IPS-18a (cell line): ENCODE results near the gene HSPBAP1.
"Not testable (repeated sequence)": the region's sequence is repeated elsewhere in the genome, so short reads cannot be mapped to it uniquely, and the experiment has no call there.

Source experiments
- H3K27ac ChIP-seq: one replicate; pipeline ENCODE4 v1.5.1; 2013; ENCODE audit warnings: low read length
- H3K27me3 ChIP-seq: one replicate; pipeline ENCODE4 v1.6.1; 2013; ENCODE audit warnings: mild to moderate bottlenecking, low read length; ENCODE audit not compliant: control insufficient read depth, insufficient read depth
- H3K36me3 ChIP-seq: one replicate; pipeline ENCODE4 v1.6.1; 2013; ENCODE audit warnings: low read depth, low read length; ENCODE audit not compliant: control insufficient read depth
- H3K4me1 ChIP-seq: one replicate; pipeline ENCODE4 v1.6.1; 2013; ENCODE audit warnings: low read depth, low read length; ENCODE audit not compliant: control insufficient read depth
- H3K4me3 ChIP-seq: one replicate; pipeline ENCODE4 v1.5.1; 2013; ENCODE audit warnings: low read length
- H3K9ac ChIP-seq: one replicate; pipeline ENCODE4 v1.6.1; 2013; ENCODE audit warnings: mild to moderate bottlenecking, low read length, moderate library complexity
- H3K9me3 ChIP-seq: one replicate; pipeline ENCODE4 v1.6.1; 2013; ENCODE audit warnings: low read depth, low read length; ENCODE audit not compliant: control insufficient read depth

Gene HSPBAP1

DNA sequence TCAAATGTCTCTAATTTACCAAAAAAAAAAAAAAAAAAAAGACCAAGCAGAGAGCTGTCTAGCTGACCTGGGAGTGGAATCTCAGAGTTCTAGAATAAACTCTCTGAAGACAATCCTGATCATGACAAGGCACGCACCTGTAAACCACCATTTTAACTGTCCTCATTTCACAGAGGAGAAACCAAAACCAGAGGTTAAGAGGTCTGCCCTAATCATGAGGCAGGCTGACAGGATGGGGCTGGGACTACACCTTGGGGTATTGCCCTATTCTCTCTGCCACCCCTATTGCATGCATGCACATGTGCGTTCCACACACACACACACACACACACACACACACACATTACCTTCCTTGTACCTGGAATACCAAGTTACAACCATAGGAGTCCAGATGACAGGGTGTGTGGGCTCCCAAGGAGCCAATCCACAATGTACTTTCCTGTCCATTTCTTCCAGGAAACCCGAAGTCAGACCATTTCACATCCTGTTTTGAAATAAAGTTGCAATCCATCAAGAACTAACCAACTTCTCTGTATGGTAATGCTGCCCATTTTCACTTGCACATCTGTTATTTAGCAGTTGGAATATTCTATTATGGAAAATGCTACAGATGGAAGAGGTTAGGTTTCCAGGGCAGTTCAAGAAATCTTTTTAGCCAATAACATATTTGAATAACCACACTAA, 34.6 kb downstream of the HSPBAP1 start:
- H3K4me3 ChIP-seq: no peak overlapping the region
- no peaks in the 10 kb centered on the region for H3K9me3 ChIP-seq
- H3K27me3 ChIP-seq: no peaks in the 10 kb centered on the region
- peaks cover 16% of the 10 kb centered on the region for H3K4me1 ChIP-seq
- no peak overlapping the region for H3K9ac ChIP-seq
- no peak overlapping the region for H3K27ac ChIP-seq
- peaks cover 5% of the 10 kb centered on the region for H3K36me3 ChIP-seq

DNA sequence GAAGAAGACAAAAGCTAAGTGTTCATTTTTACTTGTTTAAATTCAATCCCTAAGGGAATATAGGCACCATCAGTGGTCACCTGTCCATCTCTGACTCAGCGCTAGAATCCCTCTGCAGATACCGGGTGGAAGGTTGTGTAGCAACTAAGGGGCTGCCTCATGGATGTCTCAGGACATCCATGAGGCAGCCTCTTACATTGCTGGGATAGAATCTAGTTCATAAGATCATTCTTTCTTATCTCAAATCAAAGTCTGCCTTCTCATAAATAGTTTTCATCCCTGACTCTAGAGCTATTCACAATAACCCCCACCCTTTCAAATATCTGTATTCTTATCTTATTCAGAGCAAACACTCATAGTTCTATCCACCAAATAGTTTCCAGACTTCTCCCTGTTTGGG, 38.1 kb downstream of the HSPBAP1 start:
- H3K36me3 ChIP-seq: peaks cover 9% of the 10 kb centered on the region
- H3K9ac ChIP-seq: no peak overlapping the region
- no peak overlapping the region for H3K4me3 ChIP-seq
- no peaks in the 10 kb centered on the region for H3K9me3 ChIP-seq
- no peaks in the 10 kb centered on the region for H3K27me3 ChIP-seq
- H3K27ac ChIP-seq: no peak overlapping the region
- H3K4me1 ChIP-seq: peaks cover 9% of the 10 kb centered on the region

DNA sequence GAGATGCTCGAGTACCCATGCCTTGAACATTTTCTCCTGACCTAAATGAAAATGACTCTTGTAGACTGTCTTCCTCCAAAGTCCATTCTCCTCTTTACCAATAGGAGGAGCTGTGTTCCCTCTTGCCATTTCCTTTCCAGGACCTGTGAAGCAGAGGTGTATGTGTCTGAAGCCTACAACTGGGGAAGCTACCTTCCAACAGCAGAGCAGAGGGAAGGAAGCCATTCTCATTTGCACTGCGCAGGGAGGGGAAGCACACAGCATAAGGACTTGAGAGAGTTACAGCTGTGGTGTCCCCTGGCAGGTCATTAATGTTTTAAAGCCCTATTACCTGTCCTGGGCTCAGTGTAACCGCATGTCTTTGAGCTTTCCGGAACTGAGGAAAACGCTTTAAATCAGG, 38.7 kb downstream of the HSPBAP1 start:
- Histone ChIP-seq H3K36me3 (peaks cover 9% of the 10 kb centered on the region), H3K4me1 (peaks cover 4% of the 10 kb centered on the region), H3K9ac (no peak overlapping the region), H3K27me3 (no peaks in the 10 kb centered on the region), H3K9me3 (no peaks in the 10 kb centered on the region), H3K4me3 (no peak overlapping the region), H3K27ac (no peak overlapping the region)

DNA sequence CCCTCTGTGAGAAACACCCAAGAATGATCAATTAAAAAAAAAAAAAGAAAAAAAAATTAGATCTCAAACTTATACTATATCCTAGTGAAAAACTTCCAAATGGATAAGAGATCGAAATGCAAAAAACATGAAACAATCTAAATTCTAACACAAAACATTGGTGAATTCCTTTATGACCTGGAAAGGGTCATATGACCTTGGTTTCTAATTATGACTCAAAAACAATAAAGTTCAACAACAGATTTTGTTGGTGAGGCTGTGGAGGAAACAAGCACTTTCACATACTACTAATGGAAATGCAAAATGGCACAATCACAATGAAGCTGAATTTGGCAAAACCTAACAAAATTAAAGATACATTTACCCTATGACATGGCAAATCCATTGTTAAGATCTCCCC, 45.3 kb downstream of the HSPBAP1 start:
- Histone ChIP-seq H3K4me3 (no peak overlapping the region), H3K27me3 (no peaks in the 10 kb centered on the region), H3K9me3 (no peaks in the 10 kb centered on the region), H3K9ac (no peak overlapping the region), H3K27ac (no peak overlapping the region), H3K36me3 (peaks cover 2% of the 10 kb centered on the region), H3K4me1 (no peaks in the 10 kb centered on the region)

DNA sequence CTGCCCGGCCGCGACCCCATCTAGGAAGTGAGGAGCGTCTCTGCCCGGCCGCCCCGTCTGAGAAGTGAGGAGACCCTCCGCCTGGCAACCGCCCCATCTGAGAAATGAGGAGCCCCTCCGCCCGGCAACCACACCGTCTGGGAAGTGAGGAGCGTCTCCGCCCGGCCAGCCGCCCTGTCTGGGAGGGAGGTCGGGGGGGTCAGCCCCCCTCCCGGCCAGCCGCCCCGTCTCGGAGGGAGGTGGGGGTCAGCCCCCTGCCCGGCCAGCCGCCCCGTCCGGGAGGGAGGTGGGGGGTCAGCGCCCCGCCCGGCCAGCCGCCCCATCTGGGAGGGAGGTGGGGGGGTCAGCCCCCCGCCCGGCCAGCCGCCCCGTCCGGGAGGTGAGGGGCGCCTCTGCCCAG, 46.3 kb downstream of the HSPBAP1 start:
- not testable (repeated sequence) for H3K4me3 ChIP-seq, H3K9me3 ChIP-seq, H3K4me1 ChIP-seq, H3K36me3 ChIP-seq, H3K9ac ChIP-seq, H3K27ac ChIP-seq, H3K27me3 ChIP-seq

DNA sequence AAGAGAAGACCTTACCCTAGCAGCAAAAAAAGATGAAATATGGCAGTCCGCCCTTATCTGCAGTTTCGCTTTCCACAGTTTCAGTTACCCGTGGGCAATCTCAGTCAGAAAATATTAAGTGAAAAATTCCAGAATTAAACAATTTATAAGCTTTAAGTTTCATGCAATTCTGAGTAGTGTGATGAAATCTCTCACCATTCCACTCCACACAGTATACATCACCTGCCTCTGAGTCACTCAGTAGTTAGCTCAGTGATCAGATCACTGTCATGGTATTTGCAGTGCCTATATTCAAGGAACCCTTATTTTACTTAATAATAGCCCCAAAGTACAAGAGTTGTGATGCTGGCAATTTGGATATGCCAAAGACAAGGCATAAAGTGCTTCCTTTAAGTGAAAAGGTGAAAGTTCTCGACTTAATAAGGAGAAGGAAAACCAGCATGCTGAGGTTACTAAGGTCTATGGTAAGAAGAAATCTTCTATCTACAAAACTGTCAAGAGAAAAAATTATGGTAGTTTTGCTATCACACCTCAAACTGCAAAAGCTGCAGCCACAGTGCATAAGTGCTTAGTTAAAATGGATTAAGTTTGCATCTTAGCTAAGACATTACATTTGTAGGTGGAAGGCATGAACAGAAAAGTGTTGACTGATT, 48.1 kb downstream of the HSPBAP1 start:
- Histone ChIP-seq H3K9ac (no peak overlapping the region), H3K36me3 (no peaks in the 10 kb centered on the region), H3K4me3 (no peak overlapping the region), H3K4me1 (no peaks in the 10 kb centered on the region), H3K27ac (no peak overlapping the region), H3K9me3 (no peaks in the 10 kb centered on the region), H3K27me3 (no peaks in the 10 kb centered on the region)

DNA sequence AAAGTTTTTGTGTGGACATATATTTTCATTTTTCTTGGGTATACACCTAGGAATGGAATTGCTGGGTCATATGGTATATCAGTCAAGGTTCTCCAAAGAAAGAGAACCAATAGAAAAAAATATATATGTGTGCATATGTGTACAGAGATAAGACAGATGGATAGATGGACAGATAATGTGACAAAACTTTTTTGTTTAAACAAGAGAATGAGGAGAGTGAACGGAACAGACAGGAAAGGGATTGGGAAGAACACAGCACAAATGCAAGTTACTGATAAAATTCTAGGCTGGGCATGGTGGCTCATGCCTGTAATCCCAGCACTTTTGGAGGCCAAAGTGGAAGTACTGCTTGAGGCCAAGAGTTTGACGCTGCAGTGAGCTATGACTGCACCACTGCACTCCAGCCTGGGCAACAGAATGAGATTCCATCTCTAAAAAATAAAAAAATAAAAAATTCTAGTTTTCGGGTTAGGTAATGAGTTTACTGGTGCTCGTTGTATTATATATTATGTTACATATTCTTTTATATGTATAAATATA, 50.0 kb downstream of the HSPBAP1 start:
- H3K9ac ChIP-seq: no peak overlapping the region
- H3K9me3 ChIP-seq: no peaks in the 10 kb centered on the region
- H3K4me3 ChIP-seq: no peak overlapping the region
- H3K27me3 ChIP-seq: no peaks in the 10 kb centered on the region
- no peaks in the 10 kb centered on the region for H3K36me3 ChIP-seq
- no peak overlapping the region for H3K27ac ChIP-seq
- H3K4me1 ChIP-seq: peaks cover 7% of the 10 kb centered on the region

DNA sequence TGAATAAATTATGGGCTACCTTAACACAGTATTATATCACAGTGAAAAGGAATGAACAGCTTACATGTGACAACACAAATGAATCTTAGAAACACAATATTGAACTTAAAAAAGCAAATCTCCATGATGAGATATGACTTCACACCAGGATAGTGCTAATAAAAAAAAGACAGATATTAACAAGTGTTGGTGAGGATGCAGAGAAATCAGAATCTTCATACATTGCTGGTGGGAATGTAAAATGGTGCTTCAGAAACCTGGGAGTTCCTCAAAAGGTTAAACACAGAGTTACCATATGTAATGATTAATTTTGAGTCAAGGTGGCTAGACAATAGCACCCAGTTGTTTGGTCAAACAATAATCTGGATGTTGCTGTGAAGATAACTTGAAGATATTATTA, 51.4 kb downstream of the HSPBAP1 start:
- H3K36me3 ChIP-seq: no peaks in the 10 kb centered on the region
- H3K27me3 ChIP-seq: no peaks in the 10 kb centered on the region
- peaks cover 7% of the 10 kb centered on the region for H3K4me1 ChIP-seq
- H3K27ac ChIP-seq: no peak overlapping the region
- no peaks in the 10 kb centered on the region for H3K9me3 ChIP-seq
- no peak overlapping the region for H3K9ac ChIP-seq
- no peak overlapping the region for H3K4me3 ChIP-seq

DNA sequence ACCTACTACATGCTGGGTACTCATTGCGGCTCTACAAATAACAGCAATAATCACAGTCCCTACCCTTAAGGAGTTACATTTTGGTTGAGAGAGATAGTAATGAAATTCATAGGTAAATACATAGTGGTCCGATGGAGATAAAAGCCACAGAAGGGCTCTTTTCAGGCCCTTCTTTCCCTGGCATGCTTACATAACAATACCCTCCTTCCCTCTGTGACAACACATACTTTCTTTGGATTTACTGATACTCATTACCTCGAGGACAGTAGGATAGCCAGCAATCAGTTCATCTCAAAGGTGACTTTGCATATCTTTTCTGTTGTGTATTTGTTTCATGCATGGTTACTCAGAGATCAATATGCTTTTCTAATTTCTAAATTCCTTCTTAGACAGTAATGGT, 54.5 kb downstream of the HSPBAP1 start:
- Histone ChIP-seq H3K4me3 (no peak overlapping the region), H3K27me3 (no peaks in the 10 kb centered on the region), H3K9ac (no peak overlapping the region), H3K4me1 (peaks cover 7% of the 10 kb centered on the region), H3K27ac (no peak overlapping the region), H3K36me3 (no peaks in the 10 kb centered on the region), H3K9me3 (no peaks in the 10 kb centered on the region)

DNA sequence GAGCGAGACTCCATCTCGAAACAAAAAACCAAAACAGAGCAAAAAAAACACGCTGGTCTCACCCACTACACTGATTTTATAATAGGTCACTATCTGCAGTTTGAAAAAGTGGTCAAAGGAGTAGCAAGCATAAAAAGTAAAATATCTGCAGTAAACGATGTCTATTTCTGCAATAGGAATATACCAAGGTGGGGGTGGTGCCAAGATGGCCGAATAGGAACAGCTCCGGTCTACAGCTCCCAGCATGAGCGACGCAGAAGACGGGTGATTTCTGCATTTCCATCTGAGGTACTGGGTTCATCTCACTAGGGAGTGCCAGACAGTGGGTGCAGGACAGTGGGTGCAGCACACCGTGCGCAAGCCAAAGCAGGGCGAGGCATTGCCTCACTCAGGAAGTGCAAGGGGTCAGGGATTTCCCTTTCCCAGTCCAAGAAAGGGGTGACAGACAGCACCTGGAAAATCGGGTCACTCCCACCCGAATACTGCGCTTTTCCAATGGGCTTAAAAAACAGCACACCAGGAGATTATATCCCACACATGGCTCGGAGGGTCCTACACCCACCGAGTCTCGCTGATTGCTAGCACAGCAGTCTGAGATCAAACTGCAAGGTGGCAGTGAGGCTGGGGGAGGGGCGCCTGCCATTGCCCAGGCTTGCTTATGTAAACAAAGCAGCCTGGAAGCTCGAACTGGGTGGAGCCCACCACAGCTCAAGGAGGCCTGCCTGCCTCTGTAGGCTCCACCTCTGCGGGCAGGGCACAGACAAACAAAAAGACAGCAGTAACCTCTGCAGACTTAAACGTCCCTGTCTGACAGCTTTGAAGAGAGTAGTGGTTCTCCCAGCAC, 60.7 kb downstream of the HSPBAP1 start:
- not testable (repeated sequence) for H3K36me3 ChIP-seq, H3K9ac ChIP-seq, H3K27ac ChIP-seq, H3K9me3 ChIP-seq, H3K27me3 ChIP-seq, H3K4me3 ChIP-seq, H3K4me1 ChIP-seq

DNA sequence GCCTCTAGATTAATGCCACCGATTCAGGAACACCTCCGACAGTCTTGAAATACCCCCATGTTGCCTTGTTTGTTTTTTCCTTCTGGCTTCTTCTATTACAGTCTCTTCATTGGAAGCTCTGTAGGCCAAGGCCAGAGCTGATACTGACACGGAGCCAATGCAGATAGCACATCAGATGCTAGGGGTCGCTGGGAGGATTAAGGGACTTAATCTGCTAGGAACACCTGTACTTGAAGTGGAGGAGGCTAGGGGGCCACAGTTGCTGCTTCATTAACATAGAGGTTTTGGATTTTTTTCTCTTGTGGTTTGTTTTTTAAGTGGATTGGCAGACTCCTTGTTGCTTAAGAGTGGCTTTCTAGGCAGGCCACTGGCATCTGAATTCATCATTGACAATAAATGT, 63.4 kb downstream of the HSPBAP1 start:
- Histone ChIP-seq H3K27me3 (no peaks in the 10 kb centered on the region), H3K4me3 (no peak overlapping the region), H3K27ac (no peak overlapping the region), H3K36me3 (no peaks in the 10 kb centered on the region), H3K9ac (no peak overlapping the region), H3K4me1 (no peaks in the 10 kb centered on the region), H3K9me3 (no peaks in the 10 kb centered on the region)
